ENCODE data around the gene STAC. TPM values are rescaled to one million over a fixed set of nuclear protein-coding genes. Genes with fewer than 3 reads are reported as not detected.
"Not testable (repeated sequence)": the region's sequence is repeated elsewhere in the genome, so short reads cannot be mapped to it uniquely, and the experiment has no call there.

Gene STAC
- total and polyA plus RNA-seq, 2 donors from 2014 or later, result 3.2 to 6.2 TPM

GRCh38 chr3:36451816-36452215 is 71.5 kb downstream of the STAC start:
- H3K9me3 ChIP-seq (ENCODE audit: control insufficient read depth in 2 of 3, insufficient read depth in 1 of 3, low read length in 3 of 3), result no peaks in the 10 kb centered on the region
- no peaks in the 10 kb centered on the region for H3K4me1 ChIP-seq (ENCODE audit: control insufficient read depth in 2 of 3, insufficient read depth in 2 of 3, low read depth in 1 of 3, low read length in 3 of 3)
- DNase-seq, result no peak
- H3K36me3 ChIP-seq (ENCODE audit: control insufficient read depth in 2 of 3, insufficient read depth in 3 of 3, low read length in 3 of 3), result no peaks in the 10 kb centered on the region
- H3K9ac ChIP-seq (ENCODE audit: low read length in 3 of 3), result no peak overlapping the region
- TF ChIP-seq CTCF (IDR thresholded peaks at IDR 0.05; ENCODE audit: borderline replicate concordance, extremely low read depth, insufficient read depth), result no peak
- FAIRE-seq, result no peak
- no peak overlapping the region for H3K4me3 ChIP-seq (ENCODE audit: low read length in 3 of 3)
- no peak overlapping the region for H3K27ac ChIP-seq (ENCODE audit: low read depth in 2 of 2, low read length in 2 of 2)
- intact Hi-C loops (cut with DNase I), result no loop called here
- H3K27me3 ChIP-seq (ENCODE audit: control insufficient read depth, insufficient read depth, low read length), result no peaks in the 10 kb centered on the region

GRCh38 chr3:36453213-36453612 is 72.9 kb downstream of the STAC start:
- H3K9ac ChIP-seq (ENCODE audit: low read length in 3 of 3); FAIRE-seq; H3K9me3 ChIP-seq (ENCODE audit: control insufficient read depth in 2 of 3, insufficient read depth in 1 of 3, low read length in 3 of 3); H3K4me1 ChIP-seq (ENCODE audit: control insufficient read depth in 2 of 3, insufficient read depth in 2 of 3, low read depth in 1 of 3, low read length in 3 of 3); H3K27ac ChIP-seq (ENCODE audit: low read depth in 2 of 2, low read length in 2 of 2); intact Hi-C loops (cut with DNase I); H3K27me3 ChIP-seq (ENCODE audit: control insufficient read depth, insufficient read depth, low read length); H3K4me3 ChIP-seq (ENCODE audit: low read length in 3 of 3); H3K36me3 ChIP-seq (ENCODE audit: control insufficient read depth in 2 of 3, insufficient read depth in 3 of 3, low read length in 3 of 3): not testable (repeated sequence)
- peak in 1 of 5 donors; percentile 66 for DNase-seq

GRCh38 chr3:36453896-36454295 is 73.6 kb downstream of the STAC start:
- H3K9ac ChIP-seq (ENCODE audit: low read length in 3 of 3); H3K9me3 ChIP-seq (ENCODE audit: control insufficient read depth in 2 of 3, insufficient read depth in 1 of 3, low read length in 3 of 3); H3K27me3 ChIP-seq (ENCODE audit: control insufficient read depth, insufficient read depth, low read length); H3K36me3 ChIP-seq (ENCODE audit: control insufficient read depth in 2 of 3, insufficient read depth in 3 of 3, low read length in 3 of 3); intact Hi-C loops (cut with DNase I); FAIRE-seq; H3K27ac ChIP-seq (ENCODE audit: low read depth in 2 of 2, low read length in 2 of 2); DNase-seq; H3K4me3 ChIP-seq (ENCODE audit: low read length in 3 of 3): not testable (repeated sequence)
- H3K4me1 ChIP-seq (ENCODE audit: control insufficient read depth in 2 of 3, insufficient read depth in 2 of 3, low read depth in 1 of 3, low read length in 3 of 3), result peaks cover 0 to 11% (median 0%) of the 10 kb centered on the region in 3 donors

- intact Hi-C loops (cut with DNase I), result no loop called here
- Histone ChIP-seq H3K9me3 (ENCODE audit: control insufficient read depth in 2 of 3, insufficient read depth in 1 of 3, low read length in 3 of 3) (no peaks in the 10 kb centered on the region), H3K27me3 (ENCODE audit: control insufficient read depth, insufficient read depth, low read length) (no peaks in the 10 kb centered on the region), H3K27ac (ENCODE audit: low read depth in 2 of 2, low read length in 2 of 2) (no peak overlapping the region), H3K4me1 (ENCODE audit: control insufficient read depth in 2 of 3, insufficient read depth in 2 of 3, low read depth in 1 of 3, low read length in 3 of 3) (peaks cover 0 to 11% (median 0%) of the 10 kb centered on the region in 3 donors), H3K36me3 (ENCODE audit: control insufficient read depth in 2 of 3, insufficient read depth in 3 of 3, low read length in 3 of 3) (no peaks in the 10 kb centered on the region), H3K4me3 (ENCODE audit: low read length in 3 of 3) (no peak overlapping the region), H3K9ac (ENCODE audit: low read length in 3 of 3) (no peak overlapping the region)
- DNase-seq, result no peak
- FAIRE-seq, result no peak
- no peak for TF ChIP-seq CTCF (IDR thresholded peaks at IDR 0.05; ENCODE audit: borderline replicate concordance, extremely low read depth, insufficient read depth)
Observed at GRCh38 chr3:36455406-36455805, 75.1 kb downstream of the STAC start.

- Histone ChIP-seq H3K9me3 (ENCODE audit: control insufficient read depth in 2 of 3, insufficient read depth in 1 of 3, low read length in 3 of 3) (no peaks in the 10 kb centered on the region), H3K36me3 (ENCODE audit: control insufficient read depth in 2 of 3, insufficient read depth in 3 of 3, low read length in 3 of 3) (no peaks in the 10 kb centered on the region), H3K27ac (ENCODE audit: low read depth in 2 of 2, low read length in 2 of 2) (no peak overlapping the region), H3K4me1 (ENCODE audit: control insufficient read depth in 2 of 3, insufficient read depth in 2 of 3, low read depth in 1 of 3, low read length in 3 of 3) (peaks cover 0 to 11% (median 0%) of the 10 kb centered on the region in 3 donors), H3K9ac (ENCODE audit: low read length in 3 of 3) (no peak overlapping the region), H3K27me3 (ENCODE audit: control insufficient read depth, insufficient read depth, low read length) (no peaks in the 10 kb centered on the region), H3K4me3 (ENCODE audit: low read length in 3 of 3) (no peak overlapping the region)
- no peak for DNase-seq
- no peak for FAIRE-seq
- intact Hi-C loops (cut with DNase I), result no loop called here
- no peak for TF ChIP-seq CTCF (IDR thresholded peaks at IDR 0.05; ENCODE audit: borderline replicate concordance, extremely low read depth, insufficient read depth)
Observed at GRCh38 chr3:36456784-36457183, 76.5 kb downstream of the STAC start.
